Measurements from ENCODE around the gene TRPC4.

Gene TRPC4

DNA sequence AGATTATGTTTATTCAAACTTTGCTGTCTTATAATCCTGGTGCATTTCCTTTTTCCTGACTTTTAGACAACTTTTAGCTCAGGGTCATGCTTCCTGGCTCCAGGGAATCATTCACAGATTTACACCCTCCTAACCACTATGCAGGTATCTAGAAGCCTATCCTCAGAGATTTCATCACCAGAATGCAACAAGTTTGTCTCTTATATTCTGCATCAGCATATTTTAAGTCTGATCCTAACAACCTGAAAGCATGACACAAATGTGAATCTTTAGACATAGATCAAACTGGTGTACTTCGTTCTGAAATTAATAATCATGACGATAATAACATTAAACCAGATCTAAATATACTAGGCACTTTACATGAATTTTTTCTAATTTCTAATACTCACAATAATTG, 100.0 kb downstream of the TRPC4 start:
- TF ChIP-seq, protein P1, sequence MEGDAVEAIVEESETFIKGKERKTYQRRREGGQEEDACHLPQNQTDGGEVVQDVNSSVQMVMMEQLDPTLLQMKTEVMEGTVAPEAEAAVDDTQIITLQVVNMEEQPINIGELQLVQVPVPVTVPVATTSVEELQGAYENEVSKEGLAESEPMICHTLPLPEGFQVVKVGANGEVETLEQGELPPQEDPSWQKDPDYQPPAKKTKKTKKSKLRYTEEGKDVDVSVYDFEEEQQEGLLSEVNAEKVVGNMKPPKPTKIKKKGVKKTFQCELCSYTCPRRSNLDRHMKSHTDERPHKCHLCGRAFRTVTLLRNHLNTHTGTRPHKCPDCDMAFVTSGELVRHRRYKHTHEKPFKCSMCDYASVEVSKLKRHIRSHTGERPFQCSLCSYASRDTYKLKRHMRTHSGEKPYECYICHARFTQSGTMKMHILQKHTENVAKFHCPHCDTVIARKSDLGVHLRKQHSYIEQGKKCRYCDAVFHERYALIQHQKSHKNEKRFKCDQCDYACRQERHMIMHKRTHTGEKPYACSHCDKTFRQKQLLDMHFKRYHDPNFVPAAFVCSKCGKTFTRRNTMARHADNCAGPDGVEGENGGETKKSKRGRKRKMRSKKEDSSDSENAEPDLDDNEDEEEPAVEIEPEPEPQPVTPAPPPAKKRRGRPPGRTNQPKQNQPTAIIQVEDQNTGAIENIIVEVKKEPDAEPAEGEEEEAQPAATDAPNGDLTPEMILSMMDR (IDR thresholded peaks at IDR 0.05): no peak
- Histone ChIP-seq H3K27ac (no peak overlapping the region), H3K36me3 (no peaks in the 10 kb centered on the region), H3K9me3 (no peaks in the 10 kb centered on the region), H3K4me3 (ENCODE audit: low read depth in 1 of 2, low read length in 1 of 2) (no peak overlapping the region), H3K4me1 (ENCODE audit: control insufficient read depth in 1 of 2, insufficient read depth in 1 of 2, low read depth in 1 of 2, low read length in 1 of 2) (no peaks in the 10 kb centered on the region), H3K27me3 (no peaks in the 10 kb centered on the region)

DNA sequence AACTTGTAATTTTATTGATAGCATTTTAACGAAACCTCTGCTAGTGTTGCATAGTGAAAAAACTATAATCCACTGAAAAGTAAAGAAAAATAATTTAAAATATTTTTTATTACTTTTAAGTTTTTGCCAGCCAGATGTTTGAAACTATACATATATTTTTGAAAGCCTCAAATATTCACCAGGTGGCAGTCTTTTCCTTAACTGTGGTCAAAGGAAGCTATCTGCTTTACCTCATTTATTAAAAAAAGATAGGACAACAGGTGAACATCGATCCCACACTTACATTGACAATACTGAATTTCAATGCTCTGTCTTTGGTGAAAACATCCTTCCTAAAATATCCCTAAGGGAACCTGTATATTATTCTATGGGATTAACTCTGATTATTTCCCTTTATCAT, 100.5 kb downstream of the TRPC4 start:
- no peaks in the 10 kb centered on the region for H3K36me3 ChIP-seq
- no peak overlapping the region for H3K4me3 ChIP-seq (ENCODE audit: low read depth in 1 of 2, low read length in 1 of 2)
- TF ChIP-seq, protein P1 (IDR thresholded peaks at IDR 0.05): no peak
- H3K27me3 ChIP-seq: no peaks in the 10 kb centered on the region
- no peaks in the 10 kb centered on the region for H3K9me3 ChIP-seq
- H3K27ac ChIP-seq: no peak overlapping the region
- no peaks in the 10 kb centered on the region for H3K4me1 ChIP-seq (ENCODE audit: control insufficient read depth in 1 of 2, insufficient read depth in 1 of 2, low read depth in 1 of 2, low read length in 1 of 2)

DNA sequence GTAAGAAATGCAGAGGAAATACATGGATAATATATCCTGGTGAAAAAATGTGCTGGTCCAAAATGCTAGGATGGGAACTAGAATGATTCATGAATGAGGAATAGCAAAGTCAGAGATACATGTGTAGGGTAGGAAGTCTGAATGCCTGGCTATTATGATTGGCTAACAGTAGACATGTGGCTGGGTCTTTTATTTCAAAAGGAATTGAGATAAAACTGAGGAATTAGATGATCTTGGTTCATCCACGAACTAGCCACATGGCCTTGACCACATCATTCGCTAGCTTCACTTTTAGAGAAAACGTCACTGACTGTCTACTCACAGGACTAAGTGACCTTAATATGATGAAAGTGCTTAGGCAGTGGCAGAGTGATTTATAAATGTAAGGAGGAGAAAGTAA, 103.1 kb downstream of the TRPC4 start:
- Histone ChIP-seq H3K36me3 (no peaks in the 10 kb centered on the region), H3K9me3 (no peaks in the 10 kb centered on the region), H3K4me1 (ENCODE audit: control insufficient read depth in 1 of 2, insufficient read depth in 1 of 2, low read depth in 1 of 2, low read length in 1 of 2) (no peaks in the 10 kb centered on the region), H3K4me3 (ENCODE audit: low read depth in 1 of 2, low read length in 1 of 2) (no peak overlapping the region), H3K27ac (no peak overlapping the region), H3K27me3 (no peaks in the 10 kb centered on the region)
- TF ChIP-seq, protein P1 (IDR thresholded peaks at IDR 0.05): no peak

DNA sequence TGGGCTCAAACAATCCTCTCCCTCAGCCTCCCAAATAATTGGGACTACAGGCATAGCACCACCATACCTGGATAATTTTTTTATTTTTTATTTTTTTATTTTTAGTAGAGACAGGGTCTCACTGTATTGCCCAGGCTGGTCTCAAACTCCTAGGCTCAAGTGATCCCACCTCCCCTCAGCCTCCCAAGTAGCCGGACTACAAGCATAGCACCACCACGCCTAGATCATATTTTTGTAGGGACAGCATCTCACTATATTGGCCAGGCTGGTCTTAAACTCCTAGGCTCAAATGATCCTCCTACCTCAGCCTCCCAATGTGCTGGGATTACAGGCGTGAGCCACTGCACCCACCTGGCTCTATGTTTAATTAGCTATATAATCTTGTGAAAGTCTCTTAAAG, 114.2 kb downstream of the TRPC4 start:
- no peak overlapping the region for H3K27ac ChIP-seq
- no peaks in the 10 kb centered on the region for H3K27me3 ChIP-seq
- H3K4me3 ChIP-seq (ENCODE audit: low read depth in 1 of 2, low read length in 1 of 2): no peak overlapping the region
- TF ChIP-seq, protein P1 (IDR thresholded peaks at IDR 0.05): no peak
- H3K36me3 ChIP-seq: no peaks in the 10 kb centered on the region
- no peaks in the 10 kb centered on the region for H3K9me3 ChIP-seq
- no peaks in the 10 kb centered on the region for H3K4me1 ChIP-seq (ENCODE audit: control insufficient read depth in 1 of 2, insufficient read depth in 1 of 2, low read depth in 1 of 2, low read length in 1 of 2)

DNA sequence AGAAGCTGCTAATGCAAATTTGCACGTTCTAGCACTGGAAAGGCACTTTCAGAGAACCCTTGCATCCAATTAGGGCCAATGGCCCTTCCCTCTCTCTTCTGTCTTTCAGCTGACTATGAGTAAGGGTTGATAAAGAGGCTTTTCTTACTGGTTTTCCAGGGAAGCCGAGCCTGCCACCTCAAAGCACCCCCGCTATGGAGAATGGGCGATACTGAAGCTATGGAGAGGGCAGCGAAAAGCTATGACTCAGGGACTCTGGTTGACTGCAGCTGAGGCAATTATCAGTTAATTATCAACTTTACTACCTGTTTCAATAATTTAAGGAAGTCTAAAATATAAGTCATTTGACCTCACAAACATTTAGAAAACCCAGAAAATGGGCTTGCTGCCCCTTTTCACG, 115.8 kb downstream of the TRPC4 start:
- Histone ChIP-seq H3K4me1 (ENCODE audit: control insufficient read depth in 1 of 2, insufficient read depth in 1 of 2, low read depth in 1 of 2, low read length in 1 of 2) (no peaks in the 10 kb centered on the region), H3K27ac (no peak overlapping the region), H3K27me3 (no peaks in the 10 kb centered on the region), H3K4me3 (ENCODE audit: low read depth in 1 of 2, low read length in 1 of 2) (no peak overlapping the region), H3K36me3 (no peaks in the 10 kb centered on the region), H3K9me3 (no peaks in the 10 kb centered on the region)
- TF ChIP-seq, protein P1 (IDR thresholded peaks at IDR 0.05): no peak

DNA sequence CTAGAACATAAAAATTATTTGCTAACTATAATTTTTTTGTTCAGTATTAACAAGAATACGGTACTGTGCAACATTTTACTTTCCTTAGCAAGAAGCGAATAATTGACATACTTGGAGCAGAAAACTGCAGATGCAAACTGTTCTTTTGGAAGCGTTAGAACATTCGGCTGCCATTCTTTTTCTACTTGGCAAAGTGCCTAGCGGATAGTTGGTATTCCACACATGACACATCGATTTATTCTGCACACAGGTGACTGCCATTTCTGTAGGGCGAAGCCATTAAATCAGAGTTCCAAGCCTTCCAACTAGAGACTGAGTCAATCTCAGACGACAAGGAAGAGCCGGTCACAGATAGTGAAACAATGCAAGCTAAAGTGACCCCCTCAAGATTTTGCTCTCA, 117.4 kb downstream of the TRPC4 start:
- H3K36me3 ChIP-seq: no peaks in the 10 kb centered on the region
- H3K9me3 ChIP-seq: no peaks in the 10 kb centered on the region
- no peak overlapping the region for H3K4me3 ChIP-seq (ENCODE audit: low read depth in 1 of 2, low read length in 1 of 2)
- no peaks in the 10 kb centered on the region for H3K27me3 ChIP-seq
- TF ChIP-seq, protein P1 (IDR thresholded peaks at IDR 0.05): no peak
- H3K4me1 ChIP-seq (ENCODE audit: control insufficient read depth in 1 of 2, insufficient read depth in 1 of 2, low read depth in 1 of 2, low read length in 1 of 2): no peaks in the 10 kb centered on the region
- H3K27ac ChIP-seq: no peak overlapping the region
